Endothelial cell (in vitro differentiated cells): ENCODE measurements around the gene ANXA4. TPM values are rescaled to one million over a fixed set of nuclear protein-coding genes. Genes with fewer than 3 reads are reported as not detected.

Experiments
- DNase-seq: peaks from one replicate; pipeline ENCODE4 v3.0.0; 2021; ENCODE audit warnings: low spot score
- H3K27ac Mint-ChIP-seq: one replicate; pipeline ENCODE4 v1.8.0; 2021; ENCODE audit warnings: mixed read lengths, inconsistent platforms; ENCODE audit not compliant: unreplicated experiment
- H3K27me3 Mint-ChIP-seq: one replicate; pipeline ENCODE4 v1.8.0; 2021; ENCODE audit warnings: mild to moderate bottlenecking, moderate library complexity, mixed read lengths, inconsistent platforms; ENCODE audit not compliant: unreplicated experiment
- H3K36me3 Mint-ChIP-seq: one replicate; pipeline ENCODE4 v1.8.0; 2021; ENCODE audit warnings: mild to moderate bottlenecking, low read depth, mixed read lengths, inconsistent platforms; ENCODE audit not compliant: unreplicated experiment
- H3K4me1 Mint-ChIP-seq: one replicate; pipeline ENCODE4 v1.8.0; 2021; ENCODE audit warnings: mild to moderate bottlenecking, mixed read lengths, inconsistent platforms; ENCODE audit not compliant: unreplicated experiment
- H3K4me3 Mint-ChIP-seq: one replicate; pipeline ENCODE4 v1.8.0; 2021; ENCODE audit warnings: mild to moderate bottlenecking, mixed read lengths, inconsistent platforms; ENCODE audit not compliant: unreplicated experiment
- H3K9me3 Mint-ChIP-seq: one replicate; pipeline ENCODE4 v1.8.0; 2021; ENCODE audit warnings: mixed read lengths, inconsistent platforms; ENCODE audit not compliant: unreplicated experiment
- CTCF ChIP-seq: fragments of 200-600 bp; sonication (generic); IDR thresholded peaks from one replicate; pipeline ENCODE4 v1.5.0; 2021; ENCODE audit warnings: antibody characterized with exemption; ENCODE audit not compliant: unreplicated experiment
- total RNA-seq: library from RNA; stranded (reverse); fragmentation: NEBNext Ultra II Directional; extraction: Animal tissue kit (Norgen Biotek cat#: 25700); gene quantifications from one replicate; pipeline ENCODE4 v1.2.1, GENCODE V29; 2021; ENCODE audit not compliant: unreplicated experiment

The ANXA4 gene
- total RNA-seq, 1 donor from 2014 or later, result 29.4 TPM

DNA sequence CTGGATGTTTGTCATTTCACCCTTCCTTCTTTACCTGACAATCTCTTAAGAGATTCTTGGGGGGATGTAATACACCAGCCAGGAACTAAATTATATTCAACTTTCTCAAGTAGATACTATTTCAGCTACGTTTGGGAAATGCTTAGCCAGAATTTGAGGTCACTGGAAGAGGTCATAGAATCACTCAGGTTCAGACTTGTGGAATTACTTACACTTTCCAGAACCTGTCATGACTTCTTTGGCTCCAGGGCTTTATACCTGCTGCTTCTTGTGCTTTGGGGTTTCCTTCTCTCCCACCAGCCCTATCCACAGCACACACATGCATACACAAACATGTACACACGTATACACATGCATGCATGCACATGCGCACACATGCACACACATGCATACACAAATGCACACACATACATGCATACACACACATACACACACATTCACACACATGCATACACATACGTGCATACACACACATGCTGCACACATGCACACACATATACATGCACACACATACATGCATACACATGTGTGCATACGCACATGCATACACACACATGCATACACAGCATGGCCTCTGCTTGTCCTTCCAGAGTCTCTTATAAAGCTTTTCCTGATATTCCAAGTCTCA, 23.5 kb upstream of the ANXA4 start:
- no peak for TF ChIP-seq CTCF
- no peak for DNase-seq
- Mint-ChIP-seq H3K27me3 (peaks cover 3% of the 10 kb centered on the region), H3K9me3 (no peaks in the 10 kb centered on the region), H3K36me3 (no peaks in the 10 kb centered on the region), H3K4me3 (no peak overlapping the region), H3K27ac (no peak overlapping the region), H3K4me1 (no peaks in the 10 kb centered on the region)

DNA sequence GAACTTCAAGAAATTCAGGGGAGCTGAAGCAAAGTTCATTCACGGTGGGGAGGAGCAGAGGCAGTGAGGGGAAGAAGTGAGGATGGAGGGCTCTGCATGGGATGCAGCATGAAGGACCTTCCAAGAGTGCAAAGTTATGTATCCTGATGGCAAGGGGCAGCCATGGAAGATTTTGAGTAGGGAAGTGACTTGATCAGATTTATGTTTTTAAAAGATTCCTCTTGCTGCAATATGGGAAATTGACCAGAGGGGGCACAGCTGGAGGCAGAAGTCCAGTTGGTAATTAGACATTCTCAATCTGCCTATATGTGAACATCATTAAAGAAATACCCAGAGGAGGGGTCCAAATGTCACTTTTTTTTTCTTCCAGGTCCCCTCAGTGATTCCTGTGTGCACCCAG, 21.5 kb upstream of the ANXA4 start:
- Mint-ChIP-seq H3K27me3 (peaks cover 1% of the 10 kb centered on the region), H3K9me3 (no peaks in the 10 kb centered on the region), H3K27ac (no peak overlapping the region), H3K36me3 (no peaks in the 10 kb centered on the region), H3K4me1 (no peaks in the 10 kb centered on the region), H3K4me3 (no peak overlapping the region)
- TF ChIP-seq CTCF, result peak; percentile 47
- peak; percentile 26 for DNase-seq

- H3K27ac Mint-ChIP-seq, result no peak overlapping the region
- DNase-seq, result no peak
- no peak overlapping the region for H3K4me3 Mint-ChIP-seq
- TF ChIP-seq CTCF, result no peak
- H3K27me3 Mint-ChIP-seq, result peaks cover 1% of the 10 kb centered on the region
- H3K9me3 Mint-ChIP-seq, result no peaks in the 10 kb centered on the region
- no peaks in the 10 kb centered on the region for H3K36me3 Mint-ChIP-seq
- no peaks in the 10 kb centered on the region for H3K4me1 Mint-ChIP-seq
These were observed 20.9 kb upstream of the ANXA4 start for GRCh38 chr2:69721022-69721421.

- Mint-ChIP-seq H3K36me3 (no peaks in the 10 kb centered on the region), H3K27me3 (no peaks in the 10 kb centered on the region)
- TF ChIP-seq CTCF, result no peak
These were observed 18.1 kb upstream of the ANXA4 start for GRCh38 chr2:69723791-69724190.

DNA sequence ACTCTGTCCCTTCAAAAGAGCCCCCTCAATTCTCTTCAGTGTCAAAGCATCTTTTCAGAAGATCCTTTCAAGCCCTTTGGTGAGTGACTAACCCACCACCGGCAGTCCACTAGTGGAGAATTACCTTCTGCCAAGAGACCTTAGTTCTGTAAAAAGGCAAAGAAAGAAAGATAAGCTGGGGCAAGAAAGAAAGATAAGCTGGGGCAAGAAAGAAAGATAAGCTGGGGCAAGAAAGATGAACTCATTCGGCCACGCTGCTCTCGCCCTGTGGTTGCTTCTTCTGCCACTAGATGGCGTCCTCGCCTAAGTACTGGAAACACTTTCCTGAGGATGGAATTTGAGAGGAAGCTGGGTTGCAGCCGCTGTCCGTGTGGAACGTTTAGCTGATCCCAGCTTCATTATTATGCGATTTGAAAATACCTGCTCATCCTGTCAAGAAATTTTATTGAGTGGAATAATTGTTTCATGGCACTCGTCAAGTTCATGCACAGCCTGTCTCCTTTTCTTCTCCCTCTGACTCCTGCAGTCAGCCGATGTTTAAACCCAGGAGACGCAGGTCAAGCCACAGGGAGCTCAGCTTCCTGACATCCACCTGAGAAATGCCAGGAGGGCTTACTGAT, 17.3 kb upstream of the ANXA4 start:
- peak; percentile 98 for TF ChIP-seq CTCF
- H3K36me3 Mint-ChIP-seq, result no peaks in the 10 kb centered on the region
- no peaks in the 10 kb centered on the region for H3K9me3 Mint-ChIP-seq
- no peaks in the 10 kb centered on the region for H3K27me3 Mint-ChIP-seq
- DNase-seq, result peak; percentile 92
- H3K4me1 Mint-ChIP-seq, result no peaks in the 10 kb centered on the region
- H3K4me3 Mint-ChIP-seq, result peak overlapping the region; percentile 80
- no peak overlapping the region for H3K27ac Mint-ChIP-seq

More at GRCh38 chr2:69723791-69724190, 18.1 kb upstream of the ANXA4 start:
- Mint-ChIP-seq H3K27ac (no peak overlapping the region), H3K4me1 (no peaks in the 10 kb centered on the region), H3K9me3 (no peaks in the 10 kb centered on the region), H3K4me3 (no peak overlapping the region)
- no peak for DNase-seq
